ENCODE measurements around the gene FLYWCH2. TPM values are rescaled to one million over a fixed set of nuclear protein-coding genes. Genes with fewer than 3 reads are reported as not detected.
"Not testable (repeated sequence)": the region's sequence is repeated elsewhere in the genome, so short reads cannot be mapped to it uniquely, and the experiment has no call there.

The FLYWCH2 gene
- total RNA-seq, 2 donors from 2014 or later = 9.4 to 17.4 TPM

GRCh38 chr16:2915196-2915929 is 32.3 kb downstream of the FLYWCH2 start:
- H3K36me3 Mint-ChIP-seq = peaks cover 13 to 15% of the 10 kb centered on the region in 2 donors
- ATAC-seq (no peak), DNase-seq (ENCODE audit: low spot score in 2 of 2) (no peak)
- H3K9me3 Mint-ChIP-seq = no peaks in the 10 kb centered on the region
- peak overlapping the region; percentile 57 to 62 for H3K27ac Mint-ChIP-seq

DNA sequence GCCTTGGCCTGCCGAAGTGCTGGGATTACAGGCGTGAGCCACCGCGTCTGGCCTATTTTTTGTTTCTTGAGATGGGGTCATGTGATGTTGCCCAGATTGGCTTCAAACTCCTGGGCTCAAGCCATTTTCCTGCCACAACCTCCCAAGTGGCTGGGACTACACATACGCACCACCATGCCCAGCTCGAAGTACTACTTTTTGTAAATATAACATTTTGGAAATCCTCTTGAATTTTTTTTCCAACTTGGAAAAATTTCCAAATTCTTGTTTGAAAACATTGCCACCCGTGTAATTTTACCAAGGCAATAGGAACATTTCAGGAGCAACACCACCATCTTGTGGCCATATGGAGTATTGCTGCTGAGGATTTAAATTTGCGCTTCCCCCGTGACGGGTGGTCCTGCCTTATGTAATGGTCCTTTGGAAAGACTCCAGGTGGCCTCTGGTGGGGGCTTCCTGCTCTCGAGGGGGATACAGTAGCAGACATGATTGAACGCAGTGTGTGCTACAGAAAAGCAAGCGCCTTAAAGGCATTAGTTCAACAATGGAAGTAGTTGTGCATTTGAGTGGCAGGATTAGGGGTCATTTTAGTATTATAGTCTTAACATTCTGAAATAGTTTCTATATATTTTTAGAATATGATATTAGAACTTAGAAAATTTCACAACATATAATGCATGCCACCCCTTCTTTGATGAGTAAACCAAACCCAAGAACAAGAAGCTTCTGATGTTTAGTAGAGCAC is 36.7 kb downstream of the FLYWCH2 start:
- peak overlapping the region in 1 of 2 donors; percentile 60 for H3K27ac Mint-ChIP-seq
- peaks cover 0 to 6% of the 10 kb centered on the region in 2 donors for H3K36me3 Mint-ChIP-seq

GRCh38 chr16:2923481-2923880 is 40.5 kb downstream of the FLYWCH2 start:
- no peak for DNase-seq (ENCODE audit: low spot score in 2 of 2)
- H3K9me3 Mint-ChIP-seq = no peaks in the 10 kb centered on the region
- peaks cover 0 to 6% of the 10 kb centered on the region in 2 donors for H3K36me3 Mint-ChIP-seq
- H3K27ac Mint-ChIP-seq = no peak overlapping the region
- no peak for ATAC-seq

More for the DNA sequence above, 36.7 kb downstream of the FLYWCH2 start:
- H3K9me3 Mint-ChIP-seq = no peaks in the 10 kb centered on the region
- ATAC-seq (peak; percentile 51 to 53), DNase-seq (ENCODE audit: low spot score in 2 of 2) (peak in 1 of 2 donors; percentile 70)

DNA sequence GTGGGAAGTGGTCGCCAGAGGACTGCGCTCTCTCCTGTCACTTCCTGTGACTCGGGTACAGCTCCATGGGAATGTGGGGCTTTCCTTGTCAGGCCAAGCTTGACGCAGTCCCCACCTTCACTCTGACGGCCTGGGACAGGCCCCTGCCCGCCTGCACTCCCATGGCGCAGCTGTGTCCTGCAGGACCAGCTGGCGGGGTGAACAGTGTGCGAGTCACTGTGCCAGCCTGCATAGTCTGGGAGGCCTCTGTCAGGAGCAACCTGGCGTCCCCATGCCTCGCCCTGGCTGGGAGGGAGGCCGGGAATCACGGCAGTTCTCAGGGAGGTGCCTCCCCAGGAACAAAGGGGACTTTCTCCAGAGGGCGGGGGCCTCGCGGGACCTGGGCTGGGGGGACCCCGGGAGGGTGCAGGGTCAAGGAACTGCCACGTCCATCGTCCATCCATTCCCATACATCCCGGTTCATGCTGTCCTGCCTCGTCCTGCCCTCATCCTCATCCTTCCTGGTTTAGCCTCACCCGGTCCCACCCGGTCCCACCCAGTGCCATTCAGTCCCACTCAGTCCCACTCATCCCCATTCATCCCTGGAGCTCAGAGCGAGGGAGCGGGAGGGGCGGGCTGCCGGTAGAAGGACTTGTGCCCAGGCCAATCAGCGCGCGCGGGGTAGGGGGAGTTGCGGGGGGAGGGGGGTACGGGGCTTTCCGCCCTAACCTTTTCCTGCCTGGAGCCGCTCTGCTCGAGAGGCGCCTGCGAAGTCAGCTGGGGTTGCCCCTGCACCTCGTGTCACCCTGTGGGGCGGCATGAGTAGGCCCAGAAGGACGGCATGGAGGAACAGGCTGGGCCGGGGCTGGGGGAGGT is 42.1 kb downstream of the FLYWCH2 start:
- DNase-seq (ENCODE audit: low spot score in 2 of 2) (no peak), ATAC-seq (no peak)
- Mint-ChIP-seq H3K27ac (no peak overlapping the region), H3K36me3 (no peaks in the 10 kb centered on the region), H3K9me3 (no peaks in the 10 kb centered on the region)

DNA sequence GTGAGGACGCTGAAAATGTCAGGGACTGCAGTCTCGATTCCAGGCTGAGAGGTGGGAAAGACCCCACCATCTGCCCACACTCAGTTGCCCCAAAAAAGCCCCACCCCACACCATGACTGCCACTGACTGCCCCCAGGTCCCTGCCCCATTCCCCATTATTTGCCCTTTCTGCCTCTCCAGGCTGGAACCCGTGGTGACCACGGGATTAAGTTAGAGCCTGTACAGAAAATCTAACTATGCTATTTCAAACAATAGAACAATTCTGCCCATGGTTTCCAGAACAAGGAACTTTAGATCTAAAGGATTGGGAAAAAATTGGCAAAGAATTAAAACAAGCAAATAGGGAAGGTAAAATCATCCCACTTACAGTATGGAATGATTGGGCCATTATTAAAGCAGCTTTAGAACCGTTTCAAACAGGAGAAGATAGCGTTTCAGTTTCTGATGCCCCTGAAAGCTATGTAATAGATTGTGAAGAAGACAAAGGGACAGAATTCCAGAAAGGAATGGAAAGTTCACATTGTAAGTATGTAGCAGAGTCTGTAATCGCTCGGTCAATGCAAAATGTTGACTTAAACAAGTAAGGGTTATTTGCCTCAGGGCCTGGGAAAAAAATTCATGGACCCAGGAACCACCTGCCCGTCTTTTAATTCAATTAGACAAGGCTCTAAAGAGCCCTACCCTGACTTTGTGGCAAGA is 43.1 kb downstream of the FLYWCH2 start:
- Mint-ChIP-seq H3K27ac (no peak overlapping the region), H3K36me3 (no peaks in the 10 kb centered on the region)

DNA sequence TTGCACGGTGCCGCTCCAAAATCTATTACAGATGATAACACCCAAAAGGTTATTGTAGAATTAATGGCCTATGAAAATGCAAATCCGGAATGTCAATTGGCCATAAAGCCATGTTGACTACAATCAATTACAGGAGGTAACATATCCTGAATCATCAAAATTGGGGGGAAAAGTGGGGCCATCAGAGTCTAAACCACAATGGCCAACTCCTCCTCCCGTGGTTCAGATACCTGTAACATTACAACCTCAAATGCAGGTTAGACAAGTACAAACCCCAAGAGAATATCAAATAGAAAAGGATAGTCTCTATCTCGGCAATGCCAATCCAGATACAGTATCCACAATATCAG is 43.6 kb downstream of the FLYWCH2 start:
- no peak for DNase-seq (ENCODE audit: low spot score in 2 of 2)
- Mint-ChIP-seq H3K36me3 (no peaks in the 10 kb centered on the region), H3K27ac (no peak overlapping the region), H3K9me3 (no peaks in the 10 kb centered on the region)
- no peak for ATAC-seq

More for the DNA sequence above, 43.1 kb downstream of the FLYWCH2 start:
- DNase-seq (ENCODE audit: low spot score in 2 of 2) (no peak), ATAC-seq (no peak)
- H3K9me3 Mint-ChIP-seq = no peaks in the 10 kb centered on the region

GRCh38 chr16:2927010-2927646 is 44.1 kb downstream of the FLYWCH2 start:
- Mint-ChIP-seq H3K9me3 (no peaks in the 10 kb centered on the region), H3K36me3 (no peaks in the 10 kb centered on the region), H3K27ac (peak overlapping the region in 1 of 2 donors; percentile 12)
- peak; percentile 82 to 89 for DNase-seq (ENCODE audit: low spot score in 2 of 2)
- peak; percentile 99 for ATAC-seq

DNA sequence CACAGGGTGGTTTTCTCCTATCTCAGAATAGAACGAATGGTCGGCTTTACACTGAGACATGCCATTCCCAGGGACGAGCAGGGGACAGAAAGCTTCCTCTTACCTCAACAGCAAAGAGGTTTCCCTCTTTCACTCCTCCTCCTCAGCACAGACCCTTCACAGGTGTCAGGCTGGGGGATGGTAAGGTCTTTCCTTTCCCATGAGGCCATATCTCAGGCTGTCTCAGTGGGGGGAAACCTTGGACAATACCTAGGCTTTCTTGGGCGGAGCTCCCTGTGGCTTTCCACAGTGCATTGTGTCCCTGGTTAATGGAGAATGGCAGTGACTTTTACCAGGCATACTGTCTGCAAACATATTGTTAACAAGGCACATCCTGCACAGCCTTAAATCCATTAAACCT is 45.1 kb downstream of the FLYWCH2 start:
- not testable (repeated sequence) for DNase-seq (ENCODE audit: low spot score in 2 of 2); H3K36me3 Mint-ChIP-seq; H3K9me3 Mint-ChIP-seq; ATAC-seq; H3K27ac Mint-ChIP-seq

GRCh38 chr16:2928796-2929195 is 45.8 kb downstream of the FLYWCH2 start:
- Mint-ChIP-seq H3K27ac (no peak overlapping the region), H3K36me3 (no peaks in the 10 kb centered on the region), H3K9me3 (no peaks in the 10 kb centered on the region)
- DNase-seq (ENCODE audit: low spot score in 2 of 2) (no peak), ATAC-seq (no peak)

DNA sequence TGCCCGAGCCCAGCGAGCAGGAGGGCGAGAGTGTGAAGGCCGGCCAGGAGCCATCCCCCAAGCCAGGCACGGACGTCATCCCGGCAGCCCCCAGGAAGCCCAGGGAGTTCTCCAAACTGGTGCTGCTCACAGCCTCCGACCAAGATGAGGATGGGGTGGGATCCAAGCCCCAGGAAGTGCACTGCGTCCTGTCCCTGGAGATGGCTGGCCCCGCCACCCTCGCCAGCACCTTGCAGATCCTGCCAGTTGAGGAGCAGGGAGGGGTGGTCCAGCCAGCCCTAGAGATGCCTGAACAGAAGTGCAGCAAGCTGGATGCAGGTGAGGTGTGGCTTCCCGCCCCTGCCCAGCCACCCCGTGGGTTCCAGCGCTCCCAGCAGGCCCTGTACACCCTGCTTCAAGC is 46.7 kb downstream of the FLYWCH2 start:
- H3K27ac Mint-ChIP-seq = no peak overlapping the region
- DNase-seq (ENCODE audit: low spot score in 2 of 2) = no peak
- no peaks in the 10 kb centered on the region for H3K36me3 Mint-ChIP-seq
- no peaks in the 10 kb centered on the region for H3K9me3 Mint-ChIP-seq
- no peak for ATAC-seq

DNA sequence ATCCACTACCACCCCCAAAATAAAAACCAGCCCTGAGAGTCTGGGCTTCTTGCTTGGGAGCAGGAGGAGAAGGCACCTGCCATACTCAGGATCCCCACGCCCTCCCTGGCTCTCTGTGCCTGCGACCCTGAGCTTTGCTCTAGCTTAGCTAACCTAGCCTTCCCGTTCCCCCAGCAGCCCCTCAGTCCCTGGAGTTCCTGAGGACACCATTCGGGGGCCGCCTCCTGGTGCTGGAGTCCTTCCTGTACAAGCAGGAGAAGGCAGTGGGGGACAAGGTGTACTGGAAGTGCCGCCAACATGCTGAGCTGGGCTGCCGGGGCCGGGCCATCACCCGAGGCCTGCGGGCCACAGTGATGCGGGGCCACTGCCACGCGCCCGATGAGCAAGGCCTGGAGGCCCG is 47.2 kb downstream of the FLYWCH2 start:
- DNase-seq (ENCODE audit: low spot score in 2 of 2) (no peak), ATAC-seq (no peak)
- H3K9me3 Mint-ChIP-seq = no peaks in the 10 kb centered on the region
- H3K27ac Mint-ChIP-seq = no peak overlapping the region
- H3K36me3 Mint-ChIP-seq = no peaks in the 10 kb centered on the region

DNA sequence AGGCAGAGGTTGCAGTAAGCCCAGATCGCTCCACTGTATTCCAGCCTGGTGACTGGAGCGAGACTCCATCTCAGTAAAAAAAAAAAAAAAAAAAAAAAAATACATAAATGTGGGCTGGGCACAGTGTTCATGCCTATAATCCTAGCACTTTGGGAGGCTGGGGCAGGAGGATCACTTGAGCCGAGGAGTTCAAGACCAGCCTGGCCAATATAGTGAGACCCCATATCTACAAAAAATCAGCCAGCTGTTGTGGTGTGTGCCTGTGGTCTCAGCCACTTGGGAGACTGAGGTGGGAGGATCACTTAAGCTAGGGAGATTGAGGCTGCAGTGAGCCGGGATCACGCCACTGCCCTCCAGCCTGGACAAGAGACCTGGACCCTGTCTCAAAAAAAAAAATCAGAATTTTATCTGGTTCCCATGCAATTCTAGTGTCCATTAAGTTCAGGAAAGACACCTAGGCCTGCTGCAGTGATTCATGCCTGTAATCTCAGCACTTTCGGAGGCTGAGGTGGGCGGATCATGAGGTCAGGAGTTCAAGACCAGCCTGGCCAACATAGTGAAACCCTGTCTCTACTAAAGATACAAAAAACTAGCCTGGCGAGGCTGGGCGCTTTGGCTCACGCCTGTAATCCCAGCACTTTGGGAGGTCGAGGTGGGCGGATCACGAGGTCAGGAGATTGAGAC is 48.4 kb downstream of the FLYWCH2 start:
- H3K36me3 Mint-ChIP-seq; ATAC-seq; H3K9me3 Mint-ChIP-seq; H3K27ac Mint-ChIP-seq; DNase-seq (ENCODE audit: low spot score in 2 of 2): not testable (repeated sequence)

- no peak for ATAC-seq
- Mint-ChIP-seq H3K27ac (no peak overlapping the region), H3K36me3 (no peaks in the 10 kb centered on the region), H3K9me3 (no peaks in the 10 kb centered on the region)
- no peak for DNase-seq (ENCODE audit: low spot score in 2 of 2)
Observed at GRCh38 chr16:2933136-2933535, 50.1 kb downstream of the FLYWCH2 start.

DNA sequence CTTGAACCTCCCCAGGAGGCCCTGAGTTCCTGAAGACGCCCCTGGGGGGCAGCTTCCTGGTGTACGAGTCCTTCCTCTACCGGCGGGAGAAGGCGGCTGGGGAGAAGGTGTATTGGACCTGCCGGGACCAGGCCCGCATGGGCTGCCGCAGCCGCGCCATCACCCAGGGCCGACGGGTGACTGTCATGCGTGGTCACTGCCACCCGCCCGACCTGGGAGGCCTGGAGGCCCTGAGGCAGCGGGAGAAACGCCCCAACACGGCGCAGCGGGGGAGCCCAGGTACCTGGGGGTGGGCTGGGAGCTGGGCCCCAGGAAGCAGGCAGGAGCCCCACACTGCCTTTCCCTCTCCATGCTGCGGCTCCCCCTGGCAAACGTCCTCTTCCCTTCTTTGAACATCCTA is 50.7 kb downstream of the FLYWCH2 start:
- ATAC-seq (no peak), DNase-seq (ENCODE audit: low spot score in 2 of 2) (no peak)
- H3K9me3 Mint-ChIP-seq = no peaks in the 10 kb centered on the region
- no peaks in the 10 kb centered on the region for H3K36me3 Mint-ChIP-seq
- peak overlapping the region in 1 of 2 donors; percentile 53 for H3K27ac Mint-ChIP-seq

DNA sequence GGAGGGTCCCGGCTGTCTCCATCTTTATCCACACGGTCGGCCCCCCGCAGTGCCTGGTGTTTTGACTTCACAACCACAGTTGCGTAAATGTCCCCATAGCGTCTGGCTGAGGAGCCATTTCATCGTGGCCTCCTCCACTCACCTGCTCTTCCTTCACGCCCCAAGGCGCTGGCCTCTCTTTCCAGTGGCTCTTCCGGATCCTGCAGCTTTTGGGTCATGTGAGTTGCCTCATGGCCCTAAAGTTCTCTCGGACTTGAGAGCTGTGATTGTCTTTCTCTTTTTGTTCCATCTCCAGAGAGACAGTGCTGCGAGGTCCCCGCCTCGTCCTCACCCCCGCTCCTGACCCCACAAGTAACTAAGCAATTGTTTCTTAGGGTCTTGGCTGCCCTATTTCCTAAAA is 51.4 kb downstream of the FLYWCH2 start:
- H3K36me3 Mint-ChIP-seq = no peaks in the 10 kb centered on the region
- no peak for DNase-seq (ENCODE audit: low spot score in 2 of 2)
- peak overlapping the region; percentile 7 to 53 for H3K27ac Mint-ChIP-seq
- H3K9me3 Mint-ChIP-seq = no peaks in the 10 kb centered on the region
- ATAC-seq = no peak
